Endothelial cell of umbilical vein (primary cell): ENCODE results near the gene ECSIT. TPM values are rescaled to one million over a fixed set of nuclear protein-coding genes. Genes with fewer than 3 reads are reported as not detected.

Experiments used
- BruUV-seq: library from RNA; stranded (reverse); fragments of 400-500 nt; replicated peaks from 2 replicates; lab custom pipeline; 2021; lab: Mats Ljungman, UMichigan
- CTCF ChIA-PET: fragments of 300-600, 350-600 bp; sonication (Branson Sonifier 250); formaldehyde crosslinking; loops from one replicate; lab custom pipeline; 2021; ENCODE audit warnings: antibody characterized with exemption, inconsistent platforms; lab: Charles Lee
- POLR2A ChIA-PET: fragments of 300-600, 350-600 bp; sonication (Branson Sonifier 250); formaldehyde crosslinking; loops from one replicate; lab custom pipeline; 2021; ENCODE audit warnings: antibody characterized with exemption, inconsistent platforms; lab: Charles Lee
- DNase-seq: peaks from one replicate; pipeline ENCODE4 v3.0.0-alpha.2; 2011; ENCODE audit warnings: low read depth, low spot score
- FAIRE-seq: peaks from 2 replicates; lab custom pipeline; 2011; peaks lifted over from hg19 to GRCh38; lab: Jason Lieb, UNC
- H2AFZ ChIP-seq: 2 replicates; pipeline ENCODE4 v1.6.0; 2012; ENCODE audit warnings: low read depth, low read length, control low read depth, inconsistent platforms
- H3K27ac ChIP-seq: 2 replicates; pipeline ENCODE4 v1.5.1; 2011; ENCODE audit warnings: low read depth, mild to moderate bottlenecking, control low read depth, low read length, moderate library complexity; ENCODE audit not compliant: insufficient read depth
- H3K27me3 ChIP-seq, 2 experiments: 2 replicates each; pipeline versions ENCODE4 v1.6.0 to v1.6.1; 2011; ENCODE audit warnings: low read length in 2 of 2, mixed read lengths in 1 of 2; ENCODE audit not compliant: control insufficient read depth in 2 of 2, insufficient read depth in 2 of 2
- H3K36me3 ChIP-seq, 2 experiments: 2 replicates in 1 of 2; 3 replicates in 1 of 2; pipeline ENCODE4 v1.5.1; 2011; ENCODE audit warnings: low read length in 2 of 2, mild to moderate bottlenecking in 1 of 2, moderate library complexity in 1 of 2; ENCODE audit not compliant: control insufficient read depth in 2 of 2, insufficient read depth in 2 of 2; ENCODE audit errors: extremely low read depth in 1 of 2
- H3K4me1 ChIP-seq: 3 replicates; pipeline ENCODE4 v1.5.1; 2011; ENCODE audit warnings: mild to moderate bottlenecking, low read length; ENCODE audit not compliant: control insufficient read depth, insufficient read depth; ENCODE audit errors: extremely low read depth
- H3K4me2 ChIP-seq: 2 replicates; pipeline ENCODE4 v1.6.1; 2011; ENCODE audit warnings: low read length, control low read depth, mixed read lengths; ENCODE audit not compliant: insufficient read depth
- H3K4me3 ChIP-seq, 3 experiments: fragments of 200-600 bp in 1 of 3; sonication (generic), shearing (Covaris generic) in 1 of 3; replicated peaks in 1 of 3; 2 replicates each; pipeline ENCODE4 v1.5.1; 2011 to 2016; ENCODE audit warnings: control low read depth in 3 of 3, low read length in 3 of 3, mild to moderate bottlenecking in 2 of 3, inconsistent platforms in 1 of 3, low read depth in 1 of 3, moderate library complexity in 1 of 3; ENCODE audit not compliant: insufficient read depth in 1 of 3
- H3K79me2 ChIP-seq: 2 replicates; pipeline ENCODE4 v1.6.0; 2012; ENCODE audit warnings: low read length, inconsistent platforms; ENCODE audit not compliant: control insufficient read depth, insufficient read depth
- H3K9ac ChIP-seq: replicated peaks from 2 replicates; pipeline ENCODE3; 2011; ENCODE audit warnings: low read length, control low read depth; ENCODE audit not compliant: insufficient read depth; ENCODE audit errors: extremely low read depth
- H3K9me1 ChIP-seq: replicated peaks from 3 replicates; pipeline ENCODE4 v1.6.0; 2011; ENCODE audit warnings: mild to moderate bottlenecking, low read length; ENCODE audit not compliant: control insufficient read depth, insufficient read depth; ENCODE audit errors: extremely low read depth
- H3K9me3 ChIP-seq: replicated peaks from 2 replicates; pipeline ENCODE4 v1.5.1; 2012; ENCODE audit warnings: low read length, inconsistent platforms; ENCODE audit not compliant: control insufficient read depth, insufficient read depth
- H4K20me1 ChIP-seq: replicated peaks from 2 replicates; pipeline ENCODE3; 2011; ENCODE audit warnings: mild to moderate bottlenecking, low read length; ENCODE audit not compliant: control insufficient read depth, insufficient read depth; ENCODE audit errors: extremely low read depth
- CTCF ChIP-seq, 2 donors: IDR thresholded peaks; 1 replicate in 1 of 2; 2 replicates in 1 of 2; pipeline ENCODE4 v1.5.1; 2011; ENCODE audit warnings: low read length in 2 of 2, mild to moderate bottlenecking in 2 of 2, moderate library complexity in 2 of 2, control low read depth in 1 of 2, inconsistent platforms in 1 of 2, low read depth in 1 of 2; ENCODE audit not compliant: insufficient read depth in 1 of 2; ENCODE audit errors: extremely low read depth in 1 of 2
- JUN ChIP-seq: IDR thresholded peaks from 2 replicates; pipeline ENCODE4 v1.6.1; 2011; ENCODE audit warnings: borderline replicate concordance, low read depth; ENCODE audit not compliant: insufficient read length, insufficient read depth
- MAX ChIP-seq: IDR thresholded peaks from 2 replicates; pipeline ENCODE4 v1.6.1; 2011; ENCODE audit not compliant: insufficient read depth, insufficient read length
- MYC ChIP-seq: IDR thresholded peaks from one replicate; pipeline ENCODE4 v1.6.1; 2011; ENCODE audit warnings: mild to moderate bottlenecking, low read depth, low read length
- POLR2AphosphoS5 ChIP-seq: IDR thresholded peaks from 2 replicates; pipeline ENCODE4 v1.6.1; 2012; ENCODE audit warnings: low read depth, mild to moderate bottlenecking, control low read depth, low read length, moderate library complexity; ENCODE audit not compliant: insufficient read depth
- dilution Hi-C: fragments of 300-500 bp; cut with MboI; formaldehyde crosslinking; loops from one replicate; pipeline ENCODE4 v1.15.0; 2019; ENCODE audit warnings: low sequenced_read_pairs; ENCODE audit not compliant: extremely low pct_ligation_motif_present
- intact Hi-C: fragments of 100-400 bp; cut with micrococcal nuclease; formaldehyde crosslinking; loops from one replicate; pipeline ENCODE4 v1.10.0; 2022
- polyA plus RNA-seq, 4 experiments: library from polyadenylated mRNA; depleted of rRNA in 3 of 4; stranded (reverse) in 3 of 4; unstranded in 1 of 4; fragments of >200 nt; gene quantifications; 2 replicates each; pipeline versions ENCODE4 v1.2.1 to v1.2.3, GENCODE V29; 2011 to 2012; ENCODE audit warnings: missing spikeins in 1 of 4
- total RNA-seq: library from RNA; stranded (reverse); gene quantifications from 2 replicates; pipeline ENCODE4 v1.2.3, GENCODE V29; 2021

Gene ECSIT
- total and polyA plus RNA-seq, 2 donors (not counting 3 experiments of a cell fraction or from before 2014, with no cell fraction given), result 32.4 to 47.2 TPM

GRCh38 chr19:11465600-11465999 is 63.3 kb downstream of the ECSIT start:
- no peak for TF ChIP-seq JUN
- no peak for TF ChIP-seq POLR2AphosphoS5
- TF ChIP-seq MAX, result no peak
- no peak for TF ChIP-seq CTCF (IDR thresholded peaks at IDR 0.05; ENCODE audit: extremely low read depth in 1 of 2, insufficient read depth in 1 of 2, low read depth in 1 of 2, low read length in 2 of 2)
- no peak for TF ChIP-seq MYC
- FAIRE-seq (no peak), DNase-seq (no peak)
- no peaks in the 10 kb centered on the region for H3K27me3 ChIP-seq
- H3K9me3 ChIP-seq, result no peaks in the 10 kb centered on the region
- H3K4me1 ChIP-seq, result no peaks in the 10 kb centered on the region
- intact Hi-C loops (no loop called here), dilution Hi-C loops (no loop called here)
- H3K27ac ChIP-seq, result no peak overlapping the region
- CTCF ChIA-PET, result no interaction called here
- POLR2A ChIA-PET, result no interaction called here
- H3K4me3 ChIP-seq, result no peak overlapping the region
- H3K36me3 ChIP-seq, result no peaks in the 10 kb centered on the region
- no peaks in the 10 kb centered on the region for H3K9me1 ChIP-seq
- no TSS peak for BruUV-seq
- H3K9ac ChIP-seq, result no peak overlapping the region
- no peak overlapping the region for H2AFZ ChIP-seq
- H3K4me2 ChIP-seq, result no peak overlapping the region
- no peaks in the 10 kb centered on the region for H3K79me2 ChIP-seq
- H4K20me1 ChIP-seq, result no peaks in the 10 kb centered on the region
